ENCODE data around the gene SEPTIN2.
"Not testable (repeated sequence)": the region's sequence is repeated elsewhere in the genome, so short reads cannot be mapped to it uniquely, and the experiment has no call there.

Gene SEPTIN2

DNA sequence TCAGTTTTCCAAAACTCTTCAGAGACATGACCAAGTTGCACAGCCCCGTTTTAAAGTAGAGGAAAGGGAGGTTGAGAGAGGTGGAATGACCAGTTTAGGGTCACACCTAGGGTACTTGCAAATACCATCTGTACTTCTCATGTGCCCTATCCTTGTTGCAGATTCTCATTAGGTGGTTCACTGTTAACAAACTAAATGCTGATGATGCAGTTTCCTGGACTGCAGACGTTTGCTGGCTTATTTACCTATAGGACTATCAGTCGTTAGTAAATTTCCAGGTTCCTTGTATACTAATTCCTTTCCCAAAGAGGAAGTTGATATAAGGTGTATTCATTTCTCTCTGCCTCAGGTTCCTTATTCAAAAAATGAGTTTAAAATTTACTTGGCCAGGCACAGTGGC, 41.8 kb downstream of the SEPTIN2 start:
- peaks cover 47 to 55% of the 10 kb centered on the region in 2 donors for H3K4me1 ChIP-seq (ENCODE audit: control insufficient read depth in 2 of 2, insufficient read depth in 2 of 2, low read length in 2 of 2)
- no peaks in the 10 kb centered on the region for H3K9me3 ChIP-seq (ENCODE audit: control insufficient read depth in 2 of 2, low read length in 2 of 2)
- H3K36me3 ChIP-seq (ENCODE audit: control insufficient read depth in 2 of 2, insufficient read depth in 2 of 2, low read length in 2 of 2) = peaks cover 2 to 3% of the 10 kb centered on the region in 2 donors
- no peaks in the 10 kb centered on the region for H3K27me3 ChIP-seq (ENCODE audit: control insufficient read depth in 2 of 2, insufficient read depth in 2 of 2, low read length in 2 of 2)
- H3K9ac ChIP-seq (ENCODE audit: low read depth in 1 of 2, low read length in 2 of 2) = peak overlapping the region; percentile 26 to 89
- H3K27ac ChIP-seq (ENCODE audit: low read depth in 2 of 2, low read length in 2 of 2) = peak overlapping the region; percentile 93 to 96
- peak overlapping the region; percentile 84 for H3K4me3 ChIP-seq (ENCODE audit: low read length in 2 of 2)

DNA sequence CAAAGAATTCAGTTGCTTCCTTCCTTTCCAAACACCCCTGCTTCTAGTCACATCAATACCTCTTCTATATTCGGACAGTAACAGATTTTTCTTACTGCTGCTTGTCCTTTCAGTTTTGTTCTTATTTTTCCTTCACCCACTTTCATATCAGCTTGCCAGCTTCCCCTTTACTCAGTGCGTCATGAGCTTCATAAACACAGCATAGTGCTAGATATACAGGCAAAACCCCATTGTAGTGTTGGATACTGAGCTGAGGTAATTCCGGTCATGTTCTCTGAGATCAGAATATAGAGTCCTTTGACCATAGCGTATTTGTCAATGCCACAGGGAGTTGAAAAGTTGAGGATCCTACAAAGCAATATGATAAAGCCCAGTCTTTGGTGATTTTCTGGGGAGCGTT, 42.7 kb downstream of the SEPTIN2 start:
- peaks cover 2 to 4% of the 10 kb centered on the region in 2 donors for H3K36me3 ChIP-seq (ENCODE audit: control insufficient read depth in 2 of 2, insufficient read depth in 2 of 2, low read length in 2 of 2)
- H3K27ac ChIP-seq (ENCODE audit: low read depth in 2 of 2, low read length in 2 of 2) = peak overlapping the region; percentile 93 to 96
- H3K27me3 ChIP-seq (ENCODE audit: control insufficient read depth in 2 of 2, insufficient read depth in 2 of 2, low read length in 2 of 2) = no peaks in the 10 kb centered on the region
- peak overlapping the region; percentile 54 to 84 for H3K4me3 ChIP-seq (ENCODE audit: low read length in 2 of 2)
- H3K9ac ChIP-seq (ENCODE audit: low read depth in 1 of 2, low read length in 2 of 2) = peak overlapping the region; percentile 49 to 89
- peaks cover 47 to 57% of the 10 kb centered on the region in 2 donors for H3K4me1 ChIP-seq (ENCODE audit: control insufficient read depth in 2 of 2, insufficient read depth in 2 of 2, low read length in 2 of 2)
- no peaks in the 10 kb centered on the region for H3K9me3 ChIP-seq (ENCODE audit: control insufficient read depth in 2 of 2, low read length in 2 of 2)

DNA sequence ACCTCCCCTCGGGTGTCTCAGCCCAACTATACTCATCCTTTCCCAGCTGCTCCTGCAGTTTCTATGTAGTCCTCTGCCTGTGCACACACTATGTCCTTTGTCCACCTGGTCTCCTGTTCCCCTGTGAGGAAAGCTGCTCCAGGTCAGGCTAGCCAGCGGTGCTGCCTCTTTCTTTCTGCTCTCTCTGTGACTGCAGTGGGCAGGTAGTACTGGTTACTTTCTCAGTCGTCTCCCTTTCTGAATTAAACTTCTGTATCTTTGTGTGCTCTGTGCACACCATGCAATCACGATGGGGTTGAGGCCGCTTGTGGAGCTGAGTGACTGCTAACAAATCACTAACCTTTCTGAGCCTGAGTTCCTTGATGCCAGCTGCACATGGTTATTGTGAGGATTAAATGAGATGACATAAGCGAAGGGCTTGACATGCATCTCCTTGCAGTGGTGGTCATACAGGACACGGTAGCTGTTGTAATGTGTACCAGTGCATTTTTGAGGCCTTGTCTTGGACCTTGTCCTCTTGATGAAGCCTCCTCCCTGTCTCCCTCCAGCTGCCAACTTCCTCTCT, 43.8 kb downstream of the SEPTIN2 start:
- peak overlapping the region; percentile 38 to 89 for H3K9ac ChIP-seq (ENCODE audit: low read depth in 1 of 2, low read length in 2 of 2)

DNA sequence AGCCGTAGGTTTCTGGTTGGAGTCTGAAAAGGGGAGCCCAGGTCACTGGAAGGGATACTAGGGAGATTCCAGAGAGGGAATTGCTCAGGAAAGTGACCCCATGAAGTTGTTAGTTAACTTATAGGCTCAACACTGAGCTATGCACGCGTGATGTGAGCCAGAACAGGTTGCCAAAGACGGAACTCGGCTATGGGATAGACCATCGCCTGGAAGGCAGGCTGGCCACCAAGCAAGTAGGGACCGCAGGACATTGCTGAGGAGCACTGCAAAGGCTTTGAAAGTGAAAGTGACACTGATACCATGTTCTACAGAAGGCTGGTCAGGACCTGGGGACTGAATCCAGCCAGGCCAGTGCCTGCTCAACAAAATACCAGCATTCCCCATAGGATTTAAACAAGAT, 47.7 kb downstream of the SEPTIN2 start:
- no peak overlapping the region for H3K4me3 ChIP-seq (ENCODE audit: low read length in 2 of 2)

More for the DNA sequence above, 43.8 kb downstream of the SEPTIN2 start:
- Histone ChIP-seq H3K4me3 (ENCODE audit: low read length in 2 of 2) (peak overlapping the region; percentile 51 to 52), H3K36me3 (ENCODE audit: control insufficient read depth in 2 of 2, insufficient read depth in 2 of 2, low read length in 2 of 2) (peaks cover 0 to 10% of the 10 kb centered on the region in 2 donors), H3K9me3 (ENCODE audit: control insufficient read depth in 2 of 2, low read length in 2 of 2) (no peaks in the 10 kb centered on the region), H3K4me1 (ENCODE audit: control insufficient read depth in 2 of 2, insufficient read depth in 2 of 2, low read length in 2 of 2) (peaks cover 43 to 58% of the 10 kb centered on the region in 2 donors), H3K27ac (ENCODE audit: low read depth in 2 of 2, low read length in 2 of 2) (peak overlapping the region; percentile 93 to 96), H3K27me3 (ENCODE audit: control insufficient read depth in 2 of 2, insufficient read depth in 2 of 2, low read length in 2 of 2) (no peaks in the 10 kb centered on the region)

DNA sequence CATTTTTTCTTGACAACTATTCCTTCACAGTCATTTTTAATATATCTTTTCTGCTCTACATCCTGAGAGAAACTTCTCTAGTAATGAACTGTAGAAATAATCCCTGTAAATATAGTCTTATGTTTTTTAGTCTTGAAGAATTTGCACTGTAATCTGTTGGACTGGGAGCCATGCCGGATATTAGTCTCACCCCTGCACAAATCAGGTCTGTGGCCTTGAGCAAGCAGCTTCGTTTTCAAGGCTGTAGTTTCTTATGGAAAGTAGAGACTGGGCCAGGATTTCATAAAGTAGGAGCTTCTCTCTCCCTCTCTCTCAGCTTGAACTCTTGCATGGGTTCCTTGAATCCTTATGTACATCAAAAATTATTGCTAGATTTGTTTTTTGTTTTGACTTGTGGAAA, 49.1 kb downstream of the SEPTIN2 start:
- Histone ChIP-seq H3K36me3 (ENCODE audit: control insufficient read depth in 2 of 2, insufficient read depth in 2 of 2, low read length in 2 of 2) (peaks cover 0 to 12% of the 10 kb centered on the region in 2 donors), H3K4me3 (ENCODE audit: low read length in 2 of 2) (no peak overlapping the region), H3K4me1 (ENCODE audit: control insufficient read depth in 2 of 2, insufficient read depth in 2 of 2, low read length in 2 of 2) (peaks cover 11 to 29% of the 10 kb centered on the region in 2 donors), H3K9ac (ENCODE audit: low read depth in 1 of 2, low read length in 2 of 2) (no peak overlapping the region), H3K9me3 (ENCODE audit: control insufficient read depth in 2 of 2, low read length in 2 of 2) (no peaks in the 10 kb centered on the region), H3K27me3 (ENCODE audit: control insufficient read depth in 2 of 2, insufficient read depth in 2 of 2, low read length in 2 of 2) (no peaks in the 10 kb centered on the region), H3K27ac (ENCODE audit: low read depth in 2 of 2, low read length in 2 of 2) (no peak overlapping the region)

More for the DNA sequence above, 47.7 kb downstream of the SEPTIN2 start:
- Histone ChIP-seq H3K27me3 (ENCODE audit: control insufficient read depth in 2 of 2, insufficient read depth in 2 of 2, low read length in 2 of 2) (no peaks in the 10 kb centered on the region), H3K9ac (ENCODE audit: low read depth in 1 of 2, low read length in 2 of 2) (no peak overlapping the region), H3K36me3 (ENCODE audit: control insufficient read depth in 2 of 2, insufficient read depth in 2 of 2, low read length in 2 of 2) (peaks cover 0 to 12% of the 10 kb centered on the region in 2 donors), H3K27ac (ENCODE audit: low read depth in 2 of 2, low read length in 2 of 2) (no peak overlapping the region), H3K9me3 (ENCODE audit: control insufficient read depth in 2 of 2, low read length in 2 of 2) (no peaks in the 10 kb centered on the region), H3K4me1 (ENCODE audit: control insufficient read depth in 2 of 2, insufficient read depth in 2 of 2, low read length in 2 of 2) (peaks cover 24 to 33% of the 10 kb centered on the region in 2 donors)

DNA sequence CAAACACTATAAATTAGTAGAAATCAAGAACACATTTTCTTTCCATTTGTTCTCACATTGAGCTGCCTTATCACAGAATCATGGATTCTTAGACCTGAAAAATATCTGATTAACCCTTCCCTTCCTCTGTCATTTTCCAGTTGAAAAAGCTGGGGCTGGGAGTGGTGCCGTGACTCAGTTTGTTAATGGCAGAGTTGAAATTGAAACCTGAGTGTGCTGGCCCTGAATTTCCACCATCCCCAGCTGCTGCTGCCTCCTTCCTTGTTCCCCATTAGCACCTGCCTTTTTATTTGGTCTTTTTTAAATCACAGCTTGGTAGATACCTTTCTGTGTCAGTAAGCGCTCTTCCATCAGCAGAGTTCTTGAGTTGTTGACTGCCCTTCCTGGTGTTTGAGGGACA, 51.0 kb downstream of the SEPTIN2 start:
- Histone ChIP-seq H3K4me3 (ENCODE audit: low read length in 2 of 2) (no peak overlapping the region), H3K9ac (ENCODE audit: low read depth in 1 of 2, low read length in 2 of 2) (no peak overlapping the region), H3K9me3 (ENCODE audit: control insufficient read depth in 2 of 2, low read length in 2 of 2) (no peaks in the 10 kb centered on the region), H3K27me3 (ENCODE audit: control insufficient read depth in 2 of 2, insufficient read depth in 2 of 2, low read length in 2 of 2) (no peaks in the 10 kb centered on the region), H3K36me3 (ENCODE audit: control insufficient read depth in 2 of 2, insufficient read depth in 2 of 2, low read length in 2 of 2) (peaks cover 0 to 16% of the 10 kb centered on the region in 2 donors), H3K4me1 (ENCODE audit: control insufficient read depth in 2 of 2, insufficient read depth in 2 of 2, low read length in 2 of 2) (peaks cover 6 to 25% of the 10 kb centered on the region in 2 donors), H3K27ac (ENCODE audit: low read depth in 2 of 2, low read length in 2 of 2) (no peak overlapping the region)

DNA sequence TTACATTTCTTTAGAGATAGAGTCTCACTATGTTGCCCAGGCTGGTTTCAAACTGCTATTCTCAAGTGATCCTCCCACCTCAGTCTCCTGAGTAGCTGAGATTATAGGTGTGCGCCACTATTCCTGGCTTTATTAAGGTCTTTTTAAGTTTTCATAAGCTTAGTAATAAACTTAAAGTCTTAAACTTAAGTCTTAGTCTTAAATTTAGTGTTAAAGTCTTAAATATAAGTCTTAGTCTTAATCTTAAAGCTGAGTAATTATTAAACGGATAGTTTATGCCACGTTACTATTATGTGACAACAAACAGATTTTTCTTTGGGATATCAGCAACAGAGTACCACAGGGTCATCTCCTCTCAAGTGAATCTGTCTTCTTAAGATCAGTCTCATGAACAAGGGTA, 52.9 kb downstream of the SEPTIN2 start:
- H3K9ac ChIP-seq (ENCODE audit: low read depth in 1 of 2, low read length in 2 of 2) = no peak overlapping the region
- no peak overlapping the region for H3K27ac ChIP-seq (ENCODE audit: low read depth in 2 of 2, low read length in 2 of 2)
- peaks cover 0 to 17% of the 10 kb centered on the region in 2 donors for H3K36me3 ChIP-seq (ENCODE audit: control insufficient read depth in 2 of 2, insufficient read depth in 2 of 2, low read length in 2 of 2)
- H3K27me3 ChIP-seq (ENCODE audit: control insufficient read depth in 2 of 2, insufficient read depth in 2 of 2, low read length in 2 of 2) = no peaks in the 10 kb centered on the region
- peaks cover 23 to 40% of the 10 kb centered on the region in 2 donors for H3K4me1 ChIP-seq (ENCODE audit: control insufficient read depth in 2 of 2, insufficient read depth in 2 of 2, low read length in 2 of 2)
- H3K4me3 ChIP-seq (ENCODE audit: low read length in 2 of 2) = no peak overlapping the region
- no peaks in the 10 kb centered on the region for H3K9me3 ChIP-seq (ENCODE audit: control insufficient read depth in 2 of 2, low read length in 2 of 2)

DNA sequence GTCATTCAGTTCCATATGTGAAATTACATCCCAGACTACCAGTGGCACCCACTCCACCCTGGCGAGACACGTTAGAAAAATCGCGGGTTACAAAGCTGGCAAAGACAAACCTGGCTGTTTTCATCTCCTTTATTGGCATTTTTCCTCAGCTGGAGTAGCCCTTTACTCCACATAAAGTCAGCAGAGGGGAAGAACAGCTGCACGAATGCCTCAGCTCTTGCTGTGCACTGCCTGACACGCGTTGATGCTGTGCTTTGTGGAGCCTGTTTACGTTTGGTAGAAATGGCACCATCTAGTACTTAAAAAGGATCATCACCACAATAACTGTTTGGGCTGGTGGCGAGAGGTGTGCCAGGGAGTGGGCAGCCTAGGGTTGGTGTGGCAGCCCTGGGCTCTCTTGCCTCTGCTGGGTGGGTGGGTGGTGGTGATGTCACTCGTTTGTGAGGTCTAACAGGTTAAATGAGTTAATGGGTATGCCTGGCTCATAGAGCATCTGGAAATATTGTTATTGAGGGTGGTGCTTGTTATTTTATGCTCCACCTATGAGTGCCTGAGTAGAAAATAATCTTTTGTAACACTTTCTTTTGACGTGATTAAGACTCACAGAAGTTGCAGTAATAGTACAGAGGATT, 56.8 kb downstream of the SEPTIN2 start:
- peak overlapping the region; percentile 15 to 26 for H3K9ac ChIP-seq (ENCODE audit: low read depth in 1 of 2, low read length in 2 of 2)
- no peaks in the 10 kb centered on the region for H3K9me3 ChIP-seq (ENCODE audit: control insufficient read depth in 2 of 2, low read length in 2 of 2)
- H3K27me3 ChIP-seq (ENCODE audit: control insufficient read depth in 2 of 2, insufficient read depth in 2 of 2, low read length in 2 of 2) = no peaks in the 10 kb centered on the region
- H3K4me1 ChIP-seq (ENCODE audit: control insufficient read depth in 2 of 2, insufficient read depth in 2 of 2, low read length in 2 of 2) = peaks cover 28 to 49% of the 10 kb centered on the region in 2 donors
- peak overlapping the region; percentile 8 to 29 for H3K4me3 ChIP-seq (ENCODE audit: low read length in 2 of 2)
- H3K36me3 ChIP-seq (ENCODE audit: control insufficient read depth in 2 of 2, insufficient read depth in 2 of 2, low read length in 2 of 2) = peaks cover 11 to 16% of the 10 kb centered on the region in 2 donors
- peak overlapping the region; percentile 71 to 79 for H3K27ac ChIP-seq (ENCODE audit: low read depth in 2 of 2, low read length in 2 of 2)

DNA sequence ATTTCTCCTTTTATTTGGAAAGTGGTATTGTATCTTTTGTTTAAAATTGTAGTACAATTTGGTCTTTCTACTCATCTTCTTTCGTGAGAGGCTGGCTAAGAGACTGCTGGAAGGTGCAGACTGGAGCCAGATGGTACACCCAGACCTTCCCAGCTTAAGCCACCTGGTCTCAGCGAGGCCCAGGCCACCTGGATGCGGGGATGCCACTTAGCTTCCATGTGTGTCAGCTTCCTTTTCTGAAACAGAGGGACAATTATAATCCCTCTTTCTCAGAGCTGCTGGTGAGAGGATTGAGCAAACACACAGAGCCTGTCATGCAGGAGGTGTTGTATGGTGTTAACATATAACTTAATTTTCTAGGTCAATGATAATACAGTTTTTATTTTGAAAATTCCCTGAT, 57.7 kb downstream of the SEPTIN2 start:
- peak overlapping the region; percentile 71 to 79 for H3K27ac ChIP-seq (ENCODE audit: low read depth in 2 of 2, low read length in 2 of 2)
- peak overlapping the region in 1 of 2 donors; percentile 18 for H3K9ac ChIP-seq (ENCODE audit: low read depth in 1 of 2, low read length in 2 of 2)
- H3K27me3 ChIP-seq (ENCODE audit: control insufficient read depth in 2 of 2, insufficient read depth in 2 of 2, low read length in 2 of 2) = no peaks in the 10 kb centered on the region
- H3K9me3 ChIP-seq (ENCODE audit: control insufficient read depth in 2 of 2, low read length in 2 of 2) = no peaks in the 10 kb centered on the region
- H3K36me3 ChIP-seq (ENCODE audit: control insufficient read depth in 2 of 2, insufficient read depth in 2 of 2, low read length in 2 of 2) = peaks cover 11 to 16% of the 10 kb centered on the region in 2 donors
- H3K4me1 ChIP-seq (ENCODE audit: control insufficient read depth in 2 of 2, insufficient read depth in 2 of 2, low read length in 2 of 2) = peaks cover 28 to 49% of the 10 kb centered on the region in 2 donors
- H3K4me3 ChIP-seq (ENCODE audit: low read length in 2 of 2) = no peak overlapping the region

DNA sequence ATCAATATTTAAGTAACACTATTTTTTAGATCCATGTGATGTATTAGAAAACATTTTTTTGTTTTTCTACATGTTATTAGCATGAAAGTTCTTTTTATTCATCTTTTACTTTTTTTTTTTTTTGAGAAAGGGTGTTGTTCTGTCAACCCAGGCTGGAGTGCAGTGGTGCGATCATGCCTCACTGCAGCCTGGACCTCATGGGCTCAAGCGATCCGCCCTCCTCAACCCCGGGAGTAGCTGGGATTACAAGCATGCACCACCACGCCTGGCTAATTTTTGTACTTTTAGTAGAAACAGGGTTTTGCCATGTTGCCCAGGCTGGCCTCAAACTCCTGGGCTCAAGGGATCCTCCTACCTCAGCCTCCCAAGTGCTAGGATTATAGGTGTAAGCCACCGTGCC, 58.2 kb downstream of the SEPTIN2 start:
- not testable (repeated sequence) for H3K9me3 ChIP-seq (ENCODE audit: control insufficient read depth in 2 of 2, low read length in 2 of 2); H3K4me3 ChIP-seq (ENCODE audit: low read length in 2 of 2); H3K27me3 ChIP-seq (ENCODE audit: control insufficient read depth in 2 of 2, insufficient read depth in 2 of 2, low read length in 2 of 2)
- H3K27ac ChIP-seq (ENCODE audit: low read depth in 2 of 2, low read length in 2 of 2) = peak overlapping the region; percentile 91 to 93
- peaks cover 11 to 16% of the 10 kb centered on the region in 2 donors for H3K36me3 ChIP-seq (ENCODE audit: control insufficient read depth in 2 of 2, insufficient read depth in 2 of 2, low read length in 2 of 2)
- peaks cover 28 to 47% of the 10 kb centered on the region in 2 donors for H3K4me1 ChIP-seq (ENCODE audit: control insufficient read depth in 2 of 2, insufficient read depth in 2 of 2, low read length in 2 of 2)
- H3K9ac ChIP-seq (ENCODE audit: low read depth in 1 of 2, low read length in 2 of 2) = peak overlapping the region in 1 of 2 donors; percentile 32
